ENCODE measurements around the gene FILIP1L. TPM values are rescaled to one million over a fixed set of nuclear protein-coding genes. Genes with fewer than 3 reads are reported as not detected.
A peak's percentile ranks its signal among the peaks of the same experiment; 100 is the strongest.

The FILIP1L gene
- total and polyA plus RNA-seq, 2 of the 4 experiments (the other 2 are of a cell fraction) = 11.5 to 19.9 TPM

DNA sequence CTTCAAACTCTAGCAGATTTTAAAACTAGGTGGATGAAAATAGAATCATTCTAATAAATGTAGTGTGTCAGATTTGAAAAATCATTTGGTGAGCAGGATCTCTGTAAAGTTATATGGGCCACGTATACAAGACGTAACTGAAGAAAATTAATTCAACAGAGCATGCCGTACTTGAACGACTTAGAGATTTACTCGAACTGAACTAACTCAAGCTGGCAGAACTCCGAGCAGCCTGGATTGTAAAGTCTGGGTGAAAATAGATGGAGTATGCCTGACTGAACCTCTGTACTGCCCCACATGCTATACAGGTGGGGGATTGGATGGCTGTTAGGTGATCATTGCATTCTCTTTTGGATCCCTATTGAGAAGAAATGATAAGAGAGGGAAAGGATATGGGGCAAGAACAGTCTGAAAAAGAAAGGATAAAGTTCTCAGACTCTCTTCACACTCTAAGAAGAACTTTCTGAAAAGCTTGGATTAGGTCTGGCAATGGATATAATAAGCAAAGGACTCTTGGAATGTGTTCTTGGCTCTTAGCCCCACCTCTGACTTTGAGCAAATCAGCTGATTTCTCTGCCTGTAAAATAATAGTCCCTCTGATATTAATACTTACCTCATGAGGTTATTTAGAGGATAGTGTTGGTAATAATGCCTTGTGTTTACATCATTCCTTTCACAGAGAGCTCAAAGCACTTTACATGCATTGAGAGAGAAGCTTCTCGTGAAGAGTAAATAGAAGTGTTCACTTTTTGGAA, 147.5 kb downstream of the FILIP1L start (continued):
- TF ChIP-seq BHLHE40 (IDR thresholded peaks at IDR 0.05; ENCODE audit: low read depth, low read length) = no peak
- TF ChIP-seq SMC3 (IDR thresholded peaks at IDR 0.05; ENCODE audit: low read depth, low read length) = no peak

DNA sequence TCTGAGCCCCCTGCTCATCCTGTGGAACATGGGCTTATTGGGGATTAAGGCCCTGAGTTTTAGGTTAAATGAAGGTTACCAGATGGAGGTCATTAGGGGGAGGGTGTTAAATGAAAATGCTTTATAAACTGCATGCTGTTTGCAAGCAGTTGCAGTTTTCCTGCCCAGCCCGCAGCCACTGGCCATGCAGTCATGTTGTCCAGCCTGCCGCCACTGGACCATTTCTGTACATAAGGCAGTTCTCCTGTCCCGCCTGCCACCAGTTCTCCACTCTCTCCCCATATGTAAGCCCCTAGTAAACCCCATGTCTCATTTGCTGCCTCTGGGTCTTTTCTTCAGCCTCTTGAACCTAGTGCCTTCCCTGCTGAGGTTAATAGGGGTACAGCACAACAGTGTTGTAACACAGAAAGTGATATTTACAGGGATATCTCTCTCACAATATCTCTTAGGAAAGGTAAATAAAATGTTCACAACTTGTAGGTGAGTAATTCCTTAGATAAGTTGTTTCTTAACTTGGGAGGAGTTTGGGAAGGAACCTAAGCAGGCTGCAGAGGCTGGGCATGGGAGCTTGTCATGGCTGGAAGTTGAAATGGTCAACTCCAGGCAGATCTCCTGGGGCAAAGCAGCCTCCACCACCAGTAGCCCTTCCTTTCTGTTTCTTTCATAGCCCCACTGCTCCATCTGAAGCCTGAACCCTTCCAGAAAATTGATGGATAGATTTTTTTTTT, 148.5 kb downstream of the FILIP1L start:
- H3K9me3 ChIP-seq (ENCODE audit: control insufficient read depth, insufficient read depth, low read length) = no peaks in the 10 kb centered on the region
- H2AK9ac ChIP-seq (replicated peaks; ENCODE audit: low read depth, low read length, poor library complexity) = no peak overlapping the region
- WGBS, 2 experiments (ENCODE audit: extremely low coverage in 2 of 2, insufficient read length in 1 of 2) = no CpG with 5 or more reads among the region's 3 CpGs
- peak overlapping the region; percentile 42; the same call in 1 of the 2 replicates for H4K5ac ChIP-seq (ENCODE audit: low read depth, low read length)
- in situ Hi-C loops (cut with MboI; ENCODE audit: low sequenced_read_pairs) = loop anchor here (25.0 kb wide), 1 partner anchor 96 kb away; no protein-coding TSS in a partner anchor
- peak overlapping the region; percentile 41; the same call in 2 of the 3 replicates for H2BK15ac ChIP-seq (ENCODE audit: low read depth, low read length)
- DNase-seq (no peak), ATAC-seq (ENCODE audit: low read depth) (no peak)
- peak overlapping the region; percentile 37 for H2AK5ac ChIP-seq (ENCODE audit: low read depth, low read length)
- peak overlapping the region; percentile 65 for H3K18ac ChIP-seq (ENCODE audit: low read depth, low read length)
- no peak overlapping the region; the same call in 1 of the 2 replicates for H4K91ac ChIP-seq (ENCODE audit: insufficient read depth, low read depth, low read length)
- H2BK120ac ChIP-seq (ENCODE audit: low read depth, low read length) = peak overlapping the region; percentile 41
- H3K56ac ChIP-seq (ENCODE audit: extremely low read depth, insufficient read depth, low read length) = no peak overlapping the region
- dilution Hi-C loops (cut with HindIII; ENCODE audit: low sequenced_read_pairs, unreplicated experiment) = no loop called here
- no peak overlapping the region for H4K8ac ChIP-seq (ENCODE audit: low read depth in 2 of 2, low read length in 2 of 2)
- H3K36me3 ChIP-seq (ENCODE audit: control insufficient read depth, insufficient read depth, low read length) = no peaks in the 10 kb centered on the region
- no peak overlapping the region for H3K9ac ChIP-seq (ENCODE audit: low read depth, low read length)
- H2BK20ac ChIP-seq (ENCODE audit: low read depth, low read length) = peak overlapping the region; percentile 62; the same call in 1 of the 2 replicates
- TF ChIP-seq RAD21 (IDR thresholded peaks at IDR 0.05; ENCODE audit: low read length) (no peak), BHLHE40 (IDR thresholded peaks at IDR 0.05; ENCODE audit: low read depth, low read length) (no peak), CEBPB (IDR thresholded peaks at IDR 0.05; ENCODE audit: low read depth, low read length) (no peak), POLR2A (IDR thresholded peaks at IDR 0.05; ENCODE audit: low read depth, low read length) (no peak), CHD1 (IDR thresholded peaks at IDR 0.05; ENCODE audit: low read depth, low read length) (no peak), RCOR1 (IDR thresholded peaks at IDR 0.05; ENCODE audit: insufficient replicate concordance, low read length) (no peak), MAFK (IDR thresholded peaks at IDR 0.05; ENCODE audit: low read depth, low read length) (no peak), SMC3 (IDR thresholded peaks at IDR 0.05; ENCODE audit: low read depth, low read length) (no peak), FOS (IDR thresholded peaks at IDR 0.05; ENCODE audit: low read depth, low read length) (no peak), NFE2L2 (IDR thresholded peaks at IDR 0.05; ENCODE audit: low read depth, low read length) (no peak), RFX5 (IDR thresholded peaks at IDR 0.05; ENCODE audit: low read depth, low read length) (no peak)
- TF ChIP-seq, protein P1, sequence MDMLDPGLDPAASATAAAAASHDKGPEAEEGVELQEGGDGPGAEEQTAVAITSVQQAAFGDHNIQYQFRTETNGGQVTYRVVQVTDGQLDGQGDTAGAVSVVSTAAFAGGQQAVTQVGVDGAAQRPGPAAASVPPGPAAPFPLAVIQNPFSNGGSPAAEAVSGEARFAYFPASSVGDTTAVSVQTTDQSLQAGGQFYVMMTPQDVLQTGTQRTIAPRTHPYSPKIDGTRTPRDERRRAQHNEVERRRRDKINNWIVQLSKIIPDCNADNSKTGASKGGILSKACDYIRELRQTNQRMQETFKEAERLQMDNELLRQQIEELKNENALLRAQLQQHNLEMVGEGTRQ (IDR thresholded peaks at IDR 0.05; ENCODE audit: low read depth, low read length) = no peak
- TF ChIP-seq, protein P2, sequence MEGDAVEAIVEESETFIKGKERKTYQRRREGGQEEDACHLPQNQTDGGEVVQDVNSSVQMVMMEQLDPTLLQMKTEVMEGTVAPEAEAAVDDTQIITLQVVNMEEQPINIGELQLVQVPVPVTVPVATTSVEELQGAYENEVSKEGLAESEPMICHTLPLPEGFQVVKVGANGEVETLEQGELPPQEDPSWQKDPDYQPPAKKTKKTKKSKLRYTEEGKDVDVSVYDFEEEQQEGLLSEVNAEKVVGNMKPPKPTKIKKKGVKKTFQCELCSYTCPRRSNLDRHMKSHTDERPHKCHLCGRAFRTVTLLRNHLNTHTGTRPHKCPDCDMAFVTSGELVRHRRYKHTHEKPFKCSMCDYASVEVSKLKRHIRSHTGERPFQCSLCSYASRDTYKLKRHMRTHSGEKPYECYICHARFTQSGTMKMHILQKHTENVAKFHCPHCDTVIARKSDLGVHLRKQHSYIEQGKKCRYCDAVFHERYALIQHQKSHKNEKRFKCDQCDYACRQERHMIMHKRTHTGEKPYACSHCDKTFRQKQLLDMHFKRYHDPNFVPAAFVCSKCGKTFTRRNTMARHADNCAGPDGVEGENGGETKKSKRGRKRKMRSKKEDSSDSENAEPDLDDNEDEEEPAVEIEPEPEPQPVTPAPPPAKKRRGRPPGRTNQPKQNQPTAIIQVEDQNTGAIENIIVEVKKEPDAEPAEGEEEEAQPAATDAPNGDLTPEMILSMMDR (conservative IDR thresholded peaks at IDR 0.05; ENCODE audit: low read depth, low read length) = no peak
- peaks cover 15 to 21% of the 10 kb centered on the region in 2 experiments; a peak in 3 of 4 replicates for H3K79me1 ChIP-seq (ENCODE audit: low read depth in 1 of 2, low read length in 2 of 2)
- H3K4me3 ChIP-seq (ENCODE audit: insufficient read depth, low read depth, low read length) = no peak overlapping the region
- no peak overlapping the region for H2AFZ ChIP-seq (replicated peaks; ENCODE audit: low read length, poor library complexity)
- no peaks in the 10 kb centered on the region for H3K27me3 ChIP-seq (ENCODE audit: control insufficient read depth, insufficient read depth, low read length)
- BruUV-seq (replicated peaks) = no TSS peak
- ChIA-PET POLR2A (ENCODE audit: unreplicated experiment) (no interaction called here), CTCF (no interaction called here)
- peak overlapping the region; percentile 11; the same call in 1 of the 2 replicates for H3K14ac ChIP-seq (replicated peaks; ENCODE audit: low read depth, low read length)
- no peak overlapping the region for H3K4me2 ChIP-seq (ENCODE audit: low read depth, low read length)
- H3K4me1 ChIP-seq (ENCODE audit: control insufficient read depth, insufficient read depth, low read length) = peaks cover 19% of the 10 kb centered on the region
- no peak overlapping the region for H3K27ac ChIP-seq (ENCODE audit: insufficient read depth, low read length)
- peak overlapping the region; percentile 20; the same call in 1 of the 2 replicates for H3K23ac ChIP-seq (ENCODE audit: low read depth, low read length)
- peaks cover 9% of the 10 kb centered on the region for H3K9me1 ChIP-seq (ENCODE audit: insufficient read depth, low read length)
- intact Hi-C loops (cut with micrococcal nuclease) = no loop called here
- peak overlapping the region; percentile 26; the same call in 1 of the 2 replicates for H3K4ac ChIP-seq (ENCODE audit: low read depth, low read length)
- H2BK5ac ChIP-seq (ENCODE audit: low read depth, low read length, poor library complexity, severe bottlenecking) = no peak overlapping the region
- no peaks in the 10 kb centered on the region for H4K20me1 ChIP-seq (ENCODE audit: insufficient read depth, low read length)

All from IMR-90 (cell line).